ENCODE results near the gene MROH8.

MROH8 gene

DNA sequence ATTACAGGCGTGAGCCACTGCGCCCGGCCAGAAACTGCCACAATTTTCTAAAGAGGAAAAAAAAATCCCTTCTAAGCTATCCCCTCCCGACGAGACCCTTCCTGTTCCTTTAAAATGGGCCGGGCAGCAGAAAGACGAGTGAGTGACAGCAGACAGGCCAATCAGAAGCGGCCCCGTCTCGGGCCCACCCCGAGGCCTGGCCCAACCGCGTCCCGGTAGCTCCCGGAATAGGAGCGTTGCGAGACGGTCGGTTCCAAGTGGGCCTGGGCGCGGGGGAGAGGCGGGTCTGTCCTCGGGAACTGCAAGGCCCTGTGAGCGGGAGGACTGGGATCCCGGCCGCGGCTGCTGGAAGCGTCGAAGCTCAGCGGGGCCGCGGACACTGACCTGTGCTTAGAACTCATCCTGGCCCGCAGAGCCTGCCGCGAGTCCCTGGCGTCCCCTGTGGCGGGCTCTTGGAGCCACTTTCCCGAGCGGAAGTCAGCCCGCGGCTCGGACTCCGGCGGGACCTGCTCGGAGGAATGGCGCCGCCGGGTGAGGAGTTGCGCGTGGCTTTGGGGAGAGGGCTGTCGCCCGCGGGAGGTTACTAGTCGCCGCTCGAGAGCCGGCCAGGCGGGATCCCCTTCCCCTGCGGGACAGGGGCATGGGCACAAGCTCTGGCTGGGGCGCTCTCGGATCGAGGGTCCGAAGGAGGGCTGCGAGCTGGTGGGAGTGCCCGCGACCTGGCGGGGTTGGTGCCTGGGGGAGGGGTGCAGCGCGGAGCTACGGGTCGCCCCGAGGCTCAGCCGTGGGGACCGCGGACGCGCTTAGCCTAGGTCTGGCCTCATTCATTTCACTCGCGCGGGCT is at the start of gene MROH8, which contains the start of gene RPN2:
Gene MROH8, minus strand, starts transcription at position 710 of the 844 bp plus-strand sequence.
Gene RPN2, plus strand, starts transcription at position 492 of the 844 bp plus-strand sequence. Its CDS starts 27 bp downstream, at position 519.
- DNase-seq = peak; percentile 97

- DNase-seq = no peak
Measured at GRCh38 chr20:37228656-37229055, 49.3 kb upstream of the MROH8 start.

DNA sequence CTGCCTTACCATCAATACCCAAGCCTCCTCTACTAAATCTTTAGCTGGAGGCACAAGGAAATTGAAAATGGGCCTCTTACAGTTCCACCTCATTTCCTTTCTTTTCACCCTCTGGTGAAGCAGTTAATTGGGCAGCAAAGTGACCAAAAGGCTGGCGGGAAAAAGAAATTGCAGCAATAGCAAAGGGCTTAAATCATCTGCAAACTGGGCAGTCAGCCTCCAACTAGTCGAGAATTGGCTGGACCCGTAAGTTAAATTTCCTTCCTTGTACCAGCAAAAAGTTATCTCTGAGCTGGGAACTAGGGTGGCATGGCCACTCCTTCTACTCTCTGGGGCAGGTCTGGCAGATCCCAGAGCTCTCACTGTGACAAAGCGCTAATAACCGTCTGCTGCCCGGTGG is 48.7 kb upstream of the MROH8 start:
- DNase-seq = no peak

- no peak for DNase-seq
Measured at GRCh38 chr20:37226889-37227288, 47.5 kb upstream of the MROH8 start.

DNA sequence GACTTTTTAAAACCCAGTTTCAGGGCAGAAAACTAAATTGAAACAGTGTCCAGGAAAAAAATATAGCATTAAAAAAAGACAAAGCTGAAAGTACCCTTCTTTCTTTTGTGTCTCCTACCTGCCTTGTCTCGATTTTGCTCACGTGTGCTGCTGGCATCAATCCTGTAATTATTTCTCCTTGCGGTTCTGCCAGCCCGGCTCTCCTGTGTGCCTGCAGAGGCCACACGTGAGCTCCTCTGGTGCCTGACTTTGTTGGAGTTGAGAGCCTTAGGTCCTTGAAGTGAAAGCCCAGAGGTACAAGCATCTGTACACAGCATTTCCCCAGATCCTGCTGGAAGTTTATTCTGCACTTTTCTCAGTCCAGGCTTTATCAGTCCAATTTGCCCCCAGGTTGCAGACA is 45.8 kb upstream of the MROH8 start:
- DNase-seq = no peak

- DNase-seq = no peak
Measured at GRCh38 chr20:37223053-37223452, 43.7 kb upstream of the MROH8 start.

DNA sequence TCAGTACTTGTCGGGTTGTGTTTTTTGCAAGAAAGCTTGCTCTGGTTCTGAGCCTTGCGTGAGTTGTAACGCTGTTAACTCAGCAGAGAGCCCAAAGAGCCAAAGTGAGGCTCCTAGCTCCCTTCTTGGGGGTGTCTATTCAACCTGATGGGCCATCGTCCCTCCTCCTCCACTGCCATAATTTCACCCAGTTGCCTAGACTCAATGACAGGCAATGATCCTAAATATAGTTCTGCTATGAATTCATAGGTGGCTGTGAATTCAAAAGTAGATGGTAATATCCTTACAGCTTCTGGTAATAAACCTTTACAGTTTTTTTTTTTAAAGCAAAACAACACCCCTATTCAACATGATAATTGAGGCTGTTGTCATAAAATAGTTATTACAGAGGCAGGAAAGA is 42.7 kb upstream of the MROH8 start:
- no peak for DNase-seq

DNA sequence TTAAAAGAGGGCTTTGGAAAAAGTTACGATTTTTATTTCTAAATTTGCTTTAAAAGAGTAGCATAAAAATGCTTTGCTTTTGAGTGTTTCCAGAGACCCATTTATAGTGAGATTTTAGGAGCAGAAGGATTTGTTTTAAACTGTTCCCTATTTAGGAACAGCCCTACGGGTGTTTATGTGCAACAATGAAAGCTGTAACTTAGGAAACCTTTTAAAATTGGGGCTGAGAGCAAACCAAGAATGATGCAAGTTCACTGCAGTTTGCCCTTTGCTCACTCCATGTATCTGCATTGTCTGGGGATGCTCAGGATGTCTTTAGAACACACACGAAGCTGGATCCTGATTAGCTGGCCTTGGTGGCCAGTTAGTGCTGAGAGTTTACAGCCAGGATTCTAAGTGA is 41.4 kb upstream of the MROH8 start:
- no peak for DNase-seq

DNA sequence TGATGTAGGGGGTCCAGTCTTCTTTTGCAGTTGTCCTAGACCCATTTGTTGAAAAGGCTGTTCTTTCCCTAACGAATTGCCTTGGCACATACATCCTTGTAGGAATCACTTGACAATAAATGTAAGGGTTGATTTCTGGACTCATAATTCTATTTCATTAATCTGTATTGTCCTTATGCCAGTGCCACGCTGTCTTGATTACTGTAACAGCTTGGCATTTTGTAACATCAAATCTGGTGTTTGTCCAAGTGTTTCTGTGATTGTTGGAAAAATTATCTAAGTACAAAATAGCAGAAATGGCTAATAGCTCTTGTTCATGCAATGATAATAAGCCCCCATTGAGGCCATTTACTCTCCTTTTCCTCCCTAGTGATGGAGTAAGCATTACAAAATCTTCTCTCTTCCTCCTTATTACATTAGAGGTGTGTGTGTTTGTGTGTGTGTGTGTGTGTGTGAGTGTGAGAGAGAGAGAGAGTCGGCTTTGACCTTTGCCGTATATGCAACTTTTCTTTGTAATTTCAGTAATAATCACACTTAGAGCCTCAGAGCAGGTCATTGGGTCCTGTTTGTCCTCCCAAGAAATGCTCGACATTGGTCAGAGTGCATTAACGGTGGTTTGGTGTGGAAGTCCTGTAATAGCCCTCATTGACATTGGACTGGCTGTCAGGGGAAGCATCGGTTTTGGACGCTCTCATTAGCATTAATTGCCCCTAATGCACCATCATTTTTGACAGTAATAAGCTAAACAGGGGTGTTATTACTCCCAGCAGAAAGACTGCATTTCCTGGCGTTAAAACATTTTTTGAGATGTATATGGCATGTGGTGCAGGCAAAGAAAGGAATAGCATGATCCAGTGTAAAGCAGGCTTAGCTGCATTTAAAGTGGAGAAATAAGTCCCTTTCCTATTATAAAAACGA is 40.7 kb upstream of the MROH8 start:
- DNase-seq = no peak

DNA sequence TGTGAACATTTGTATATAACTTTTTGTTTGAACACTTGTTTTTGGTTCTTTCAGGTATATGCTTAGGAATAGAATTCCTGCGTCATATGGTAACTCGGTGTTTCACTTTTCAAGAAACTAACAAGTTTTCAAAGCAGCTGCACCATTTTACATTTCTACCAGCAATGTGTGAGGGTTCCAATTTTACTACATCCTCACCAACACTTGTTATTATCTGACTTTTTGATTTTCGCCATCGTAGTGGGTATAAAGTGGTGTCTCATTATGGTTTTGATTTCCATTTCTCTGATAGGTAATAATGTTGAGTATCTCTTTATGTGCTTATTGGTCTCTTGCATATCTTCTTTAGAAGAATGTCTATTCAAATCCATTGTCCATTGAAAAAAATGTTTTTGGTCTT is 39.6 kb upstream of the MROH8 start:
- no peak for DNase-seq

GRCh38 chr20:37218441-37218840 is 39.1 kb upstream of the MROH8 start:
- no peak for DNase-seq

GRCh38 chr20:37209661-37210314 is 30.4 kb upstream of the MROH8 start:
- no peak for DNase-seq

DNA sequence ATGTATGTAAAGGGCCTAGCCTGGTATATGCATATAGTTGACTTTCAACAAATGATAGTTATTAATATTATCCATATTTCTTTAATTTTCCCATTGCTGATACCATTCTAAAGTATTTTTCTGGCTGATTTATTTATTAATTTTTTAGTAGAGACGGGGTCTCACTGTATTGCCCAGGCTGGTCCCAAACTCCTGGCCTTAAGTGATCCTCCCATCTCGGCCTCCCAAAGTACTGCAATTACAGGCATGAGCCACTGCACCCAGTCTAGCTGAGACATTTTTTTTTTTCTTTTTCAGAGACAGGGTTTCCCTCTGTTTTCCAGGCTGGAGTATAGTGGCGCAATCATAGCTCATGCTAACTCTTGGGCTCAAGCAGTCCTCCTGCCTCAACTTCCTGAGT is 29.8 kb upstream of the MROH8 start:
- no peak for DNase-seq

- DNase-seq = no peak
Measured at GRCh38 chr20:37207171-37207570, 27.8 kb upstream of the MROH8 start.

DNA sequence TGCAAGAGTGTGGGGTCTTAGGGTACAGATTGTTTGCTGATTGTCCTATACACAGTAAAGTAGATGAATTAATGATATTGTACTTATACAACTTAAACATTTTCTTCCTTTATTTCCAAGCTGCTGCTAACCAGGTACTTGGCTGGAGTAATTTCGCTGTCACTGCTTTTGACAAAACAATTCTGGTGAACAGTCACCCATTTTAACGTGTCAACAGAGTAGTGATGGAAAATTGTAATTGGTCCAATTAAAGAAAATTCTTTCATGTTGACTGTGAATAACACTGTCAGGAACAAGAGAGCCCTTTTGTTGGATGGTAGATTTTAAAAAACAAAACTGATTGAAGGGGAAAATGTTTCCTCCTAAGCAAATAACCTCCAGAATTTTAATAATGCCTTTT is 26.4 kb upstream of the MROH8 start:
- DNase-seq = no peak

DNA sequence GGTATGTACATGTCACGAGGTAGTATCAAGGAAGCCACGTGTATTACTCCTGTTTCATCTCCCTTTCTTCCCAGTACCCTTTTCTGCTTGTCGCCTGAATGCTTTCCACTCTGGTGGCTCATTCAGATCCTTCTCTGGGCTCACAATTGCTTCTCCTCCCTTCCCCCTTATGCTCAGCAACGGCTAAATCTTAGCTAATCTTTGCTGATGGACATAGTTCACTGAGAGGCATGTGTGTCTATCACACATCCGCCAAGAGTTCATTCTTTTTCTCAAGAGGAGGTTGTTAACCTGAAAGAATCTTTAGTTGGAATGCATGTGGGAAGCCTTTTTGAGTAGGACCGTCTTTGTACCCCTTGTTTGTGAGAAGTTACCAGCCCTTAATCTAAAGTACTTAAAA is 25.8 kb upstream of the MROH8 start:
- DNase-seq = no peak

DNA sequence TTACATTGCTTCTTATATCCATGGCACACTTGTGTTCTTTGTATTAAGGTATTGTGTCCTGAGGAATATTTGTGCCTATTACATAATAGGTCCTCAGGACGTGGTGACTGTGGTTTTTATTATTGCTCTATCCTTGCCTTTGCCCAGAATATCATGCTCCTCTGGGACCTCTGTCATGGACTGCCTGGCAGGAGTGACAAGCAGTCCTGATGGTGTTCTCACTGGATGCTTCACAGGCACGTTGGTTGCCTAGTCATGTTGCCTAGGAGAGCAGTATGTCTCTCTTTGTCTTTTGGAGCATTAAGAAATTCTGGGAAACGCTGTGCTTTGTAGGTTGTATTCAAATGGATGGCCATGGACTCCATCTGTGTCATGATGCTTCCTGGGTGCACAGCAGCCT is 24.7 kb upstream of the MROH8 start:
- DNase-seq = no peak

- no peak for DNase-seq
Measured at GRCh38 chr20:37202267-37202943, 23.1 kb upstream of the MROH8 start.

DNA sequence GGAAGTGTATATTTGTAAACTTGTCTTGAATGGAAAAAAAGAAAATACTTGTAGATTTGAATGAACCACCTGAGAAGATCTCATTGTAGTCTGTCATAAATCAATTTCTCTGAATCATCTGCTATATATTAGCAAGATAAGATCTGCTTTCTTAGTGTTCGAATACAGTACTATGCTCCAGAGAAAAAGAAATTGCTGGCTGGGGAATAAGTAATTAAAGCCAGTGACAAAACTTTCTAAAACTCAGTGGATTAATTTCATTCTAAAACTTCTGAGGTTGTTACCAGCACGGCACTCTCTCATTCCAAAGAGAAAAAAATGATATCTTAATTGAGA is 22.4 kb upstream of the MROH8 start:
- no peak for DNase-seq

GRCh38 chr20:37200926-37201826 is 21.8 kb upstream of the MROH8 start:
- DNase-seq = no peak

DNA sequence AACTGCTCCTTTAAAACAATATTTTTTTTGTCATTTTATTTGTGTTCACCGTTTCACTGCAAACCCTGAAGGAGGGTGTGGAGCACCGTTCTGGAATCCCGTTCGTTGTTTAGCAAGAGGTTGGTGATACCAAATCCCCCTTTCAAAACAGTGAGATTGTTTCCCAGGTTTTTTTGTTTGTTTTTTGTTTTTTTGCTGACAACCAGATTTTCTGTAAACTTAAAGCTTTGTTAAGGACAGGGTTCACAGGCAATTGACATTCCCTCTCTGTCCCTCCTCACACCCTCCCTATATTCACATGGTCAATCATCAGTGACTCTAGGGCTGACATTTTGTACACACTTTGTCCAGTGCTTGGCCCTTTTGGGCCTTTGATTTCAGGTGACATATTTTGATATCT is 21.0 kb upstream of the MROH8 start:
- DNase-seq = no peak

Measured in right forelimb (tissue), 1 donor.